ENCODE results near the gene LRP1B.

The LRP1B gene

GRCh38 chr2:140376686-140377085 is 1754.1 kb downstream of the LRP1B start:
- DNase-seq (ENCODE audit: extremely low read depth, low read depth): no peak
- TF ChIP-seq CTCF (IDR thresholded peaks at IDR 0.05; ENCODE audit: low read depth, low read length, missing control alignments): no peak
- H3K4me3 ChIP-seq (replicated peaks; ENCODE audit: low read depth, low read length): no peak overlapping the region

GRCh38 chr2:140363131-140363530 is 1767.7 kb downstream of the LRP1B start:
- TF ChIP-seq CTCF (IDR thresholded peaks at IDR 0.05; ENCODE audit: low read depth, low read length, missing control alignments): no peak
- no peak for DNase-seq (ENCODE audit: extremely low read depth, low read depth)

GRCh38 chr2:140362361-140362760 is 1768.5 kb downstream of the LRP1B start:
- no peak overlapping the region for H3K4me3 ChIP-seq (replicated peaks; ENCODE audit: low read depth, low read length)
- no peak for TF ChIP-seq CTCF (IDR thresholded peaks at IDR 0.05; ENCODE audit: low read depth, low read length, missing control alignments)
- no peak for DNase-seq (ENCODE audit: extremely low read depth, low read depth)

More at GRCh38 chr2:140363131-140363530, 1767.7 kb downstream of the LRP1B start:
- no peak overlapping the region for H3K4me3 ChIP-seq (replicated peaks; ENCODE audit: low read depth, low read length)

GRCh38 chr2:140359056-140359771 is 1771.6 kb downstream of the LRP1B start:
- no peak overlapping the region for H3K4me3 ChIP-seq (replicated peaks; ENCODE audit: low read depth, low read length)
- no peak for TF ChIP-seq CTCF (IDR thresholded peaks at IDR 0.05; ENCODE audit: low read depth, low read length, missing control alignments)

GRCh38 chr2:140356697-140357096 is 1774.1 kb downstream of the LRP1B start:
- no peak for DNase-seq (ENCODE audit: extremely low read depth, low read depth)
- TF ChIP-seq CTCF (IDR thresholded peaks at IDR 0.05; ENCODE audit: low read depth, low read length, missing control alignments): no peak
- no peak overlapping the region for H3K4me3 ChIP-seq (replicated peaks; ENCODE audit: low read depth, low read length)

More at GRCh38 chr2:140359056-140359771, 1771.6 kb downstream of the LRP1B start:
- DNase-seq (ENCODE audit: extremely low read depth, low read depth): no peak

GRCh38 chr2:140355511-140356090 is 1775.2 kb downstream of the LRP1B start:
- no peak for TF ChIP-seq CTCF (IDR thresholded peaks at IDR 0.05; ENCODE audit: low read depth, low read length, missing control alignments)
- no peak overlapping the region for H3K4me3 ChIP-seq (replicated peaks; ENCODE audit: low read depth, low read length)
- DNase-seq (ENCODE audit: extremely low read depth, low read depth): no peak
